Activated CD4-positive, alpha-beta T cell treated with anti-CD3 and anti-CD28 coated beads, Interleukin-2, amount 10 ng/mL, durations not matched to agents 7 days and 5 days (primary cell): Measurements from ENCODE around the gene ATP6V1A. TPM values are rescaled to one million over a fixed set of nuclear protein-coding genes. Genes with fewer than 3 reads are reported as not detected.

Experiments used
- CTCF ChIA-PET: fragments of 350-600 bp; sonication (Branson Sonifier 250); formaldehyde crosslinking; loops from one replicate; lab custom pipeline; 2021; ENCODE audit warnings: antibody characterized with exemption; lab: Charles Lee
- POLR2A ChIA-PET: fragments of 350-600 bp; sonication (Branson Sonifier 250); formaldehyde crosslinking; loops from one replicate; lab custom pipeline; 2021; ENCODE audit warnings: antibody characterized with exemption; lab: Charles Lee
- DNase-seq: peaks from one replicate; pipeline ENCODE4 v3.0.0-alpha.2; 2020
- H3K27ac Mint-ChIP-seq: one replicate; pipeline ENCODE4 v1.8.0; 2021; ENCODE audit warnings: mild to moderate bottlenecking, moderate library complexity, mixed read lengths
- H3K27me3 Mint-ChIP-seq: one replicate; pipeline ENCODE4 v1.8.0; 2021; ENCODE audit warnings: mixed read lengths
- H3K36me3 Mint-ChIP-seq: one replicate; pipeline ENCODE4 v1.8.0; 2021; ENCODE audit warnings: low read depth, mixed read lengths
- H3K4me1 Mint-ChIP-seq: one replicate; pipeline ENCODE4 v1.8.0; 2021; ENCODE audit warnings: mixed read lengths
- H3K4me3 Mint-ChIP-seq: one replicate; pipeline ENCODE4 v1.8.0; 2021; ENCODE audit warnings: mild to moderate bottlenecking, moderate library complexity, mixed read lengths
- H3K9me3 Mint-ChIP-seq: one replicate; pipeline ENCODE4 v1.8.0; 2021; ENCODE audit warnings: mixed read lengths
- total RNA-seq, 2 experiments: library from RNA; stranded (reverse); gene quantifications; one replicate each; pipeline ENCODE4 v1.2.3, GENCODE V29; 2021

Gene ATP6V1A
- total RNA-seq, 2 experiments from 2014 or later: 40.7 to 41.7 TPM

DNA sequence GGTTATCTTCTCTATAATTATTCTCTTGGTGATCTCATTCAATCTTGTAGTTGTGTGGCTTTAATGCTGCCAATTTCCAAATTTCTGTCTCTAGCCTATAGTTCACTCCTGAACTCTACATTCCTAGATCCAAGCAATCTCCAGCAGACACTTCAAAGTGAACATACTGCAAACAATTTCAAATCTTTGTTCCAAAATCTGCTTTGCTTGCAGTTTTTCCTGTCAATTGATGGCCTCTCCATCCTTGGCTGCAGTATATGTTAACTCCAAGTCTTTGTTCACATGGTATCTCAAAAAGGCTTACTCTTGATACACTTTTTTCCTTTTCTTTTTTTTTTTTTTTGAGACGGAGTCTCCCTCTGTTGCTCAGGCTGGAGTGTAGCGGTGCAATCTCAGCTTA lies 18.2 kb upstream of the ATP6V1A start:
- Mint-ChIP-seq H3K4me3 (no peak overlapping the region), H3K27me3 (no peaks in the 10 kb centered on the region), H3K9me3 (no peaks in the 10 kb centered on the region), H3K27ac (no peak overlapping the region), H3K36me3 (peaks cover 12% of the 10 kb centered on the region), H3K4me1 (peaks cover 25% of the 10 kb centered on the region)
- ChIA-PET CTCF (interaction anchor here (1.5 kb wide), 1 partner anchor 17 kb away, joined by 6 read pairs; the partner anchor contains the start of genes ATP6V1A and NAA50), POLR2A (no interaction called here)
- no peak for DNase-seq

DNA sequence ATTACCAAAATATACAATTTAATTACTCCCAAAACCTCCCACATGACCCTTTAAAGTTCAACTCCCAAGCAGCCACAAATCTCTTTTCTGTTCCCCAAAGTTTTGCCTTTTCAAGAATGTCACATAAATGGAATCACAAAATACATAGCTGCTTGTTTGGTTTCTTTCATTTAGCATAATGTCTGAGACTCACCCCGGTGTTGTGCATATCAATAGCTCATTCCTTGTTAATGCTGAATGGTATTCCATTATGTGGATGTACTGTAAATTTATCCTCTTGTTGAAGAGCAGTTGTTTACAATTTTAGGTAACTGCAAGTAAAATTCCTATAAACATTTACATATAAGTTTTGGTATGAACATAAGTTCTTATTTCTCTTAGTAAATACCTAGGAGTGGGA lies 16.3 kb upstream of the ATP6V1A start:
- no peaks in the 10 kb centered on the region for H3K9me3 Mint-ChIP-seq
- no peak overlapping the region for H3K4me3 Mint-ChIP-seq
- peaks cover 27% of the 10 kb centered on the region for H3K4me1 Mint-ChIP-seq
- ChIA-PET POLR2A (no interaction called here), CTCF (no interaction called here)
- no peak for DNase-seq
- peaks cover 6% of the 10 kb centered on the region for H3K36me3 Mint-ChIP-seq
- H3K27me3 Mint-ChIP-seq: no peaks in the 10 kb centered on the region
- no peak overlapping the region for H3K27ac Mint-ChIP-seq

DNA sequence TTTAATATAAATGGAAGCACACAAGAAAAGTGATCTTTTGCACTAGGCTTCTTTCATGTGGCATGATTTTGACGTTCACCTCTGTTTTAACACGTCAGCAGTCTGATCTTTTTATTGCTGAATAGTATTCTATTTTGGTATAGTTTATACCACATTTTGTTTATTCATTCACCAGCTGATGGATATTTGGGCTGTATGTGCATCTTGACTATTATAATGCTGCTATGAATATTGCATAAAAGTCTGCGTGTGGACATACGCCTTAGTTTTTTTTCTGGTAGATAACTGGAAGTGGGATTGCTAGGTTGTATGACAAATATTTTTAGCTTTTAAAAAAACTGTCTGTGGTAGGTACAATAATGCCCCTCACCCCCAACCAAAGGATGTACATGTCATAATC lies 15.1 kb upstream of the ATP6V1A start:
- POLR2A ChIA-PET: no interaction called here
- peaks cover 35% of the 10 kb centered on the region for H3K4me1 Mint-ChIP-seq
- CTCF ChIA-PET: no interaction called here

GRCh38 chr3:113736548-113737089 lies 10.2 kb upstream of the ATP6V1A start:
- Mint-ChIP-seq H3K27ac (peak overlapping the region; percentile 69), H3K9me3 (no peaks in the 10 kb centered on the region), H3K36me3 (peaks cover 5% of the 10 kb centered on the region), H3K27me3 (no peaks in the 10 kb centered on the region), H3K4me1 (peaks cover 52% of the 10 kb centered on the region), H3K4me3 (no peak overlapping the region)
- CTCF ChIA-PET: interaction anchor here (0.6 to 1.7 kb wide), 7 partner anchors 9 to 144 kb away, joined by 3 to 28 read pairs (median 3); partner anchors contain the start of genes ATP6V1A, GRAMD1C and NAA50
- DNase-seq: peak; percentile 47
- POLR2A ChIA-PET: no interaction called here

More for the DNA sequence above, 15.1 kb upstream of the ATP6V1A start:
- Mint-ChIP-seq H3K36me3 (peaks cover 6% of the 10 kb centered on the region), H3K4me3 (no peak overlapping the region), H3K27ac (peak overlapping the region; percentile 12), H3K9me3 (no peaks in the 10 kb centered on the region), H3K27me3 (no peaks in the 10 kb centered on the region)
- DNase-seq: no peak

DNA sequence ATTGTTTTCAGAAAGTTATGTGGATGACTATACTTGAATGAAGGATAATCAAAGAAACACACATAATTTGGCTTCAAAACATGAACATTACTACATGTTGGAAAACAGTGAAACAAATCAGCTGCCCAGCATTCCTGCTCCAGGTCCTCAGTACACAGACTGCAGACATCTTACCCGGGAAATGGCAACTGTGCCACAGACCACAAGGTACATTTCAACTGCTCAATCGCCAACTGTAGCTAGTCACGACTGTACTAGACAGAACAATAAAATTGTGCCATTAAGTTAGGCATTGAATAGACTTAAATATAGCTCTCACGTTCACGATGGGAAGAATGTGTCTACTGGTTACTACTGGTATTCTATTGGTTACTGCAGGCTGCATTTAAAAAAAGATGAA lies 5.7 kb upstream of the ATP6V1A start:
- POLR2A ChIA-PET: interaction anchor here (0.5 kb wide), 1 partner anchor 24 kb away, joined by 3 read pairs; no protein-coding TSS in a partner anchor
- no peak overlapping the region for H3K27ac Mint-ChIP-seq
- H3K36me3 Mint-ChIP-seq: peaks cover 18% of the 10 kb centered on the region
- H3K9me3 Mint-ChIP-seq: no peaks in the 10 kb centered on the region
- H3K4me3 Mint-ChIP-seq: no peak overlapping the region
- DNase-seq: no peak
- CTCF ChIA-PET: interaction anchor here (1.4 kb wide), 1 partner anchor 45 kb away, joined by 3 read pairs; no protein-coding TSS in a partner anchor
- peaks cover 60% of the 10 kb centered on the region for H3K4me1 Mint-ChIP-seq
- H3K27me3 Mint-ChIP-seq: no peaks in the 10 kb centered on the region

DNA sequence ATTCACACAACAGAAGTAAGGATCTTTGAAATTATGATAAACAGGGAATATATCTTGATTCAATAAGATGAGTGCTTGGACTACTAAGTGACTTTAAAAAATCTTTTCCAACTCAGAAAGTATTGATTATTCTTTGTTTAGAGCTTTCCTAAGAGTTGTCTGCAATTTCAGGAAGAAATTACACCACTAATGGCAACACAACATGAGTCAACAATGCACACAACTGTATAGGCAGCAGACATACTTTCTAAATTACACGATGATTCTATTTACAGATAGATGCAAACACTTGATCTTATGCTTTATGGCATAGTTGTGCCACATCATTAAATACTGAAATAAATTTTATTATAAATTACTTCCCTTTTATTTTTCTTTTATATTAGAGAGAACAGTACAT lies 5.2 kb upstream of the ATP6V1A start:
- H3K27ac Mint-ChIP-seq: no peak overlapping the region
- peaks cover 57% of the 10 kb centered on the region for H3K4me1 Mint-ChIP-seq
- DNase-seq: no peak
- H3K36me3 Mint-ChIP-seq: peaks cover 18% of the 10 kb centered on the region
- no peaks in the 10 kb centered on the region for H3K27me3 Mint-ChIP-seq
- no peaks in the 10 kb centered on the region for H3K9me3 Mint-ChIP-seq
- no peak overlapping the region for H3K4me3 Mint-ChIP-seq
- CTCF ChIA-PET: interaction anchor here (1.4 kb wide), 1 partner anchor 44 kb away, joined by 3 read pairs; no protein-coding TSS in a partner anchor
- POLR2A ChIA-PET: no interaction called here

- Mint-ChIP-seq H3K9me3 (no peaks in the 10 kb centered on the region), H3K27ac (peak overlapping the region; percentile 48), H3K36me3 (peaks cover 18% of the 10 kb centered on the region), H3K27me3 (no peaks in the 10 kb centered on the region), H3K4me1 (peaks cover 52% of the 10 kb centered on the region), H3K4me3 (peak overlapping the region; percentile 93)
- CTCF ChIA-PET: no interaction called here
- POLR2A ChIA-PET: interaction anchor here (0.6 kb wide), 1 partner anchor 138 kb away, joined by 4 read pairs; no protein-coding TSS in a partner anchor
- no peak for DNase-seq
Observed at GRCh38 chr3:113743006-113743630, 3.7 kb upstream of the ATP6V1A start.

DNA sequence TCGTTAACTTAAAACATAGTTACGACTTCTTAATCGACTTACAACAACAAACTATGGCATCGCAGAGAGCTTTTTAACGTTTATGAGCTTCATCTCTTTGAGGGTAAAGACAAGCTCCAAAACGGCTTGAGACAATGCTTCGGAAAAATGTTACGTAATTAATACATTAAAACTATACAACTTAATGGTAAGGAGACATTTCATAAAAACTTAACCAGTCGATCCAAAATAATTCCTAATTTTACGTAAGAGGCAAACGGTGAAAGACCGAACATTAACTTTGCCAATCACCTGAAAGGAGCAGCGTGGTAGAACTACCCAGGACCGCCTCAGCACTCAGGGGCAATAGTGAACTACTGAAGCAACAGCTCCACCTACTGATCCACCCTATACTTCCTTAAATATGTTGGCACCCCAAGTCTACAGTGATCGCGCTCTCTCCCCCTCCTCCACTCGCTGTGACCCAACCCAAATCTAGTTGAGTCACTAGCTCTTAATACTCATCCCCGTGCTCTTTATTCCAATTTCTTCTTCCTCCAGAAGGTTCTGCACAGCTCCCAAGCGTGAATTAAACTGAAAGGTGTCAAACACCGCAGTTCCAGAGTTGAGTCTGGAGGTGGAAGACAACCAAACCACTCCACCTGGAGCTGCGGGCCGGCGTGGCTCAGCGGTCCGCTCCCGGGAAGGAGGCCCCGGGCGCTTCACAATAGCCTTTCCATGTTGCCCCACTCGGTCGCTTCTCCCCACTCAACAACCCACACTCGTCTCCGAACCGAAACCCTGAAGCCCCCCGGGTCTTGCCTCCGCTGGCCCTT lies 1.7 kb upstream of the ATP6V1A start:
- Mint-ChIP-seq H3K4me3 (peak overlapping the region; percentile 93), H3K4me1 (peaks cover 59% of the 10 kb centered on the region), H3K36me3 (peaks cover 20% of the 10 kb centered on the region), H3K27me3 (no peaks in the 10 kb centered on the region), H3K27ac (peak overlapping the region; percentile 100), H3K9me3 (no peaks in the 10 kb centered on the region)
- ChIA-PET CTCF (interaction anchor here (0.6 to 2.9 kb wide), 19 partner anchors 9 to 1009 kb away, joined by 3 to 28 read pairs (median 3); no protein-coding TSS in a partner anchor), POLR2A (no interaction called here)
- DNase-seq: peak; percentile 88

GRCh38 chr3:113745756-113746547 lies 883 bp upstream of the ATP6V1A start, which contains the start of gene NAA50:
TSS of gene NAA50 (minus strand) at chr3:113746249. CDS start at chr3:113745949, 300 bp downstream.
- ChIA-PET CTCF (interaction anchor here (0.6 to 2.9 kb wide), 17 partner anchors 10 to 1922 kb away, joined by 3 to 28 read pairs (median 4); no protein-coding TSS in a partner anchor), POLR2A (interaction anchor here (0.9 kb wide), 1 partner anchor 17 kb away, joined by 5 read pairs; no protein-coding TSS in a partner anchor)
- H3K27me3 Mint-ChIP-seq: no peaks in the 10 kb centered on the region
- H3K36me3 Mint-ChIP-seq: peaks cover 18% of the 10 kb centered on the region
- peaks cover 56% of the 10 kb centered on the region for H3K4me1 Mint-ChIP-seq
- DNase-seq: peak; percentile 94
- peak within 1 kb of the TSS; percentile 100 for H3K27ac Mint-ChIP-seq
- peak within 1 kb of the TSS; percentile 93 for H3K4me3 Mint-ChIP-seq
- no peaks in the 10 kb centered on the region for H3K9me3 Mint-ChIP-seq

- Mint-ChIP-seq H3K27me3 (no peaks in the 10 kb centered on the region), H3K27ac (peak overlapping the region; percentile 100), H3K36me3 (peaks cover 15% of the 10 kb centered on the region), H3K4me1 (peaks cover 47% of the 10 kb centered on the region), H3K4me3 (peak overlapping the region; percentile 93), H3K9me3 (no peaks in the 10 kb centered on the region)
- ChIA-PET POLR2A (interaction anchor here (0.9 kb wide), 1 partner anchor 16 kb away, joined by 5 read pairs; no protein-coding TSS in a partner anchor), CTCF (interaction anchor here (0.6 to 2.9 kb wide), 8 partner anchors 11 to 470 kb away, joined by 3 to 28 read pairs (median 3); no protein-coding TSS in a partner anchor)
- DNase-seq: peak; percentile 23
Observed at GRCh38 chr3:113747283-113748046, 630 bp downstream of the ATP6V1A start.

DNA sequence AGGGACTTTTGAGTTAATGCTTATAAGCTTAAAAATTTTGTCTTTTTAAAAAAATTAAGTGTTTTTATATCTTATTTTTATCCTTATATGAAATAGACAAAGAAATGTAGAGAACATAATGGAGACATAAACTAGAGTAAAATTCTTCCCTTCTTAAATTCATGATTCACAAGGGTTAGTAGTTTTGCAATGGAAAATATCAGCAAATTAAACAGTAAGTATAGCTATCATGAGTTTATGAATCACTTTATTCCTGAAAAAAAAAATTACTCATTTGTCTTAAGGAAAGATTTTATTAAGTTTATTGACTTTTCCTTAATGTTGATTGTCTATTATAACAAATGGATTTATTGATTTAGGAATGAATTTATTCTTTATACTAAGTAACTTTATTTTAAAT lies 4.3 kb downstream of the ATP6V1A start:
- POLR2A ChIA-PET: no interaction called here
- Mint-ChIP-seq H3K27ac (no peak overlapping the region), H3K4me1 (peaks cover 24% of the 10 kb centered on the region), H3K9me3 (no peaks in the 10 kb centered on the region), H3K4me3 (no peak overlapping the region), H3K36me3 (peaks cover 5% of the 10 kb centered on the region), H3K27me3 (no peaks in the 10 kb centered on the region)
- DNase-seq: no peak
- CTCF ChIA-PET: interaction anchor here (1.2 kb wide), 1 partner anchor 9 kb away, joined by 3 read pairs; no protein-coding TSS in a partner anchor
